ENCODE measurements around the gene SUMF2. TPM values are rescaled to one million over a fixed set of nuclear protein-coding genes. Genes with fewer than 3 reads are reported as not detected.
A peak's percentile ranks its signal among the peaks of the same experiment; 100 is the strongest.

The SUMF2 gene
- total and polyA plus RNA-seq, 2 of the 13 experiments (the other 11 are each of a cell fraction or from before 2014, with no cell fraction given): 48.9 to 54.4 TPM

- TF ChIP-seq ZNF337 (CRISPR knock-in tag; IDR thresholded peaks at IDR 0.05; ENCODE audit: borderline replicate concordance, low read depth): no peak
- peak; percentile 42 for TF ChIP-seq ZNF407 (CRISPR knock-in tag; IDR thresholded peaks at IDR 0.05; ENCODE audit: not compliant biosample characterization)
- TF ChIP-seq EZH2 (conservative IDR thresholded peaks at IDR 0.05; ENCODE audit: low read depth, low read length): no peak
- peak; percentile 29; the same call in 1 of the 2 replicates for TF ChIP-seq BCL3 (CRISPR knock-in tag; IDR thresholded peaks at IDR 0.05)
- TF ChIP-seq TARDBP (CRISPR knock-in tag; IDR thresholded peaks at IDR 0.05): no peak
- TF ChIP-seq NCOA2 (CRISPR knock-in tag; IDR thresholded peaks at IDR 0.05): 0 out of 2 replicates have a peak, but pooled peaks have one; percentile 28
- TF ChIP-seq ZNF549 (CRISPR knock-in tag; IDR thresholded peaks at IDR 0.05): no peak
- TF ChIP-seq DMTF1 (CRISPR knock-in tag; IDR thresholded peaks at IDR 0.05): no peak
- no peak for TF ChIP-seq ZNF570 (CRISPR knock-in tag; IDR thresholded peaks at IDR 0.05; ENCODE audit: borderline replicate concordance)
- TF ChIP-seq STAT5B (CRISPR knock-in tag; IDR thresholded peaks at IDR 0.05): no peak
- peak; percentile 73; the same call in 1 of the 2 replicates for TF ChIP-seq ZNF709 (CRISPR knock-in tag; IDR thresholded peaks at IDR 0.05)
- no peak for TF ChIP-seq ATAD3A (CRISPR knock-in tag; IDR thresholded peaks at IDR 0.05)
- TF ChIP-seq PHF8 (CRISPR knock-in tag; IDR thresholded peaks at IDR 0.05): peak; percentile 71
- TF ChIP-seq DZIP1 (CRISPR knock-in tag; IDR thresholded peaks at IDR 0.05): peak; percentile 34; the same call in 1 of the 2 replicates
Observed at GRCh38 chr7:56033671-56034432, 30.2 kb upstream of the SUMF2 start (continued).

Measured in HepG2 (cell line).